Skeletal muscle cell (primary cell): ENCODE measurements around the gene RAB34.

Experiments used
- DNase-seq: peaks from one replicate; pipeline ENCODE4 v3.0.0-alpha.2; 2010; ENCODE audit warnings: low read depth
- H3K4me3 ChIP-seq: 2 replicates; pipeline ENCODE4 v1.5.1; 2011; ENCODE audit warnings: low read depth, mild to moderate bottlenecking, control low read depth, low read length, moderate library complexity

RAB34 gene

GRCh38 chr17:28717578-28718332 is at the start of gene RAB34:
TSS of gene RAB34 (minus strand) at chr17:28717868. CDS start at chr17:28717266, 602 bp downstream.
- peak within 1 kb of the TSS; percentile 96 for H3K4me3 ChIP-seq
- DNase-seq: no peak

GRCh38 chr17:28765038-28765437 is 47.4 kb upstream of the RAB34 start:
- no peak for DNase-seq
- no peak overlapping the region for H3K4me3 ChIP-seq

- peak; percentile 17 for DNase-seq
- no peak overlapping the region for H3K4me3 ChIP-seq
Measured at GRCh38 chr17:28763804-28764266, 46.2 kb upstream of the RAB34 start.

- no peak overlapping the region for H3K4me3 ChIP-seq
- no peak for DNase-seq
Measured at GRCh38 chr17:28763137-28763799, 45.6 kb upstream of the RAB34 start.

GRCh38 chr17:28760601-28761562 is 43.2 kb upstream of the RAB34 start:
- peak; percentile 18 for DNase-seq
- no peak overlapping the region for H3K4me3 ChIP-seq

- no peak overlapping the region for H3K4me3 ChIP-seq
- DNase-seq: no peak
Measured at GRCh38 chr17:28759256-28759865, 41.7 kb upstream of the RAB34 start.

GRCh38 chr17:28758411-28759121 is 40.9 kb upstream of the RAB34 start:
- DNase-seq: no peak
- no peak overlapping the region for H3K4me3 ChIP-seq

- no peak overlapping the region for H3K4me3 ChIP-seq
- DNase-seq: no peak
Measured at GRCh38 chr17:28756049-28756804, 38.6 kb upstream of the RAB34 start.

- DNase-seq: no peak
- H3K4me3 ChIP-seq: no peak overlapping the region
Measured at GRCh38 chr17:28755486-28755885, 37.8 kb upstream of the RAB34 start.

GRCh38 chr17:28751600-28752366 is 34.1 kb upstream of the RAB34 start:
- no peak for DNase-seq
- H3K4me3 ChIP-seq: no peak overlapping the region

- no peak overlapping the region for H3K4me3 ChIP-seq
Measured at GRCh38 chr17:28750178-28751047, 32.7 kb upstream of the RAB34 start.

GRCh38 chr17:28749516-28750177 is 32.0 kb upstream of the RAB34 start:
- no peak for DNase-seq
- H3K4me3 ChIP-seq: no peak overlapping the region

More at GRCh38 chr17:28750178-28751047, 32.7 kb upstream of the RAB34 start:
- peak; percentile 65 for DNase-seq

GRCh38 chr17:28748852-28749515 is 31.3 kb upstream of the RAB34 start:
- DNase-seq: no peak
- no peak overlapping the region for H3K4me3 ChIP-seq

GRCh38 chr17:28747801-28748750 is 30.4 kb upstream of the RAB34 start:
- no peak overlapping the region for H3K4me3 ChIP-seq
- no peak for DNase-seq
